Activated T-cell treated with anti-CD3 and anti-CD28 coated beads, Interleukin-2, amount 50 U/mL, for 4 hours (primary cell): Measurements from ENCODE around the gene PHF2. TPM values are rescaled to one million over a fixed set of nuclear protein-coding genes. Genes with fewer than 3 reads are reported as not detected.
"Not testable (repeated sequence)": the region's sequence is repeated elsewhere in the genome, so short reads cannot be mapped to it uniquely, and the experiment has no call there.

Experiments used
- ATAC-seq, 2 donors: fragments of 200-7000 bp; cut with Tn5 transposase; one replicate each; pipeline ENCODE4 v1.10.0; 2021
- DNase-seq: peaks from one replicate; pipeline ENCODE4 v3.0.0-alpha.2; 2020
- H3K27me3 Mint-ChIP-seq: one replicate; pipeline ENCODE4 v1.8.0; 2021; ENCODE audit warnings: low read depth, mixed read lengths
- H3K36me3 Mint-ChIP-seq: one replicate; pipeline ENCODE4 v1.8.0; 2022; ENCODE audit warnings: mixed read lengths; ENCODE audit not compliant: insufficient read depth
- H3K4me1 Mint-ChIP-seq: one replicate; pipeline ENCODE4 v1.8.0; 2021; ENCODE audit warnings: low read depth, mixed read lengths
- H3K4me3 Mint-ChIP-seq: one replicate; pipeline ENCODE4 v1.8.0; 2021; ENCODE audit warnings: mild to moderate bottlenecking, moderate library complexity, mixed read lengths
- H3K9me3 Mint-ChIP-seq: one replicate; pipeline ENCODE4 v1.8.0; 2021; ENCODE audit warnings: mixed read lengths
- total RNA-seq, 3 donors: library from RNA; stranded (reverse); gene quantifications; one replicate each; pipeline ENCODE4 v1.2.1, GENCODE V29; 2021

The PHF2 gene
- total RNA-seq, 3 donors from 2014 or later, result 19.2 to 20.8 (median 20.8) TPM

DNA sequence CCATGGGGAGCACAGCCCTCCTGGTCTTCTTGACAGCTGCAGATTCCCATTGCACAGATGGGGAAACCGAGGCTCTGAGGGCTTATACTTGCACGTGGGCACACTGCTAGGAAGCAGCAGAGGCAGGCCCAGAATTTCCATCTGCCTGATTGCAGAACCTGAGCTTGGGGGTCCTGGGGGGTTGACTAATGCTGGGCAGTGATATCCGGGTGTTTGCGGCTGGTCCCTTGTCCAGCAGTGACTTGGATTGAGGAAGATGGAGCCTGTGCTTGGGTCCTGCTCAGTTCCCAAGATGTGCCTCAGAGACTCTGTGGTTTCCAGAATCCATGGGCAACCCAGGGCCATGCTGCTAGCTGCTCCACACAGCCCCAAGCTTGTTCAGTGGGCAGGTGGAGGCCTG, 91.2 kb downstream of the PHF2 start:
- H3K4me1 Mint-ChIP-seq, result no peaks in the 10 kb centered on the region
- ATAC-seq, result no peak
- no peak overlapping the region for H3K4me3 Mint-ChIP-seq
- peaks cover 13% of the 10 kb centered on the region for H3K36me3 Mint-ChIP-seq
- no peaks in the 10 kb centered on the region for H3K27me3 Mint-ChIP-seq
- H3K9me3 Mint-ChIP-seq, result no peaks in the 10 kb centered on the region
- no peak for DNase-seq

DNA sequence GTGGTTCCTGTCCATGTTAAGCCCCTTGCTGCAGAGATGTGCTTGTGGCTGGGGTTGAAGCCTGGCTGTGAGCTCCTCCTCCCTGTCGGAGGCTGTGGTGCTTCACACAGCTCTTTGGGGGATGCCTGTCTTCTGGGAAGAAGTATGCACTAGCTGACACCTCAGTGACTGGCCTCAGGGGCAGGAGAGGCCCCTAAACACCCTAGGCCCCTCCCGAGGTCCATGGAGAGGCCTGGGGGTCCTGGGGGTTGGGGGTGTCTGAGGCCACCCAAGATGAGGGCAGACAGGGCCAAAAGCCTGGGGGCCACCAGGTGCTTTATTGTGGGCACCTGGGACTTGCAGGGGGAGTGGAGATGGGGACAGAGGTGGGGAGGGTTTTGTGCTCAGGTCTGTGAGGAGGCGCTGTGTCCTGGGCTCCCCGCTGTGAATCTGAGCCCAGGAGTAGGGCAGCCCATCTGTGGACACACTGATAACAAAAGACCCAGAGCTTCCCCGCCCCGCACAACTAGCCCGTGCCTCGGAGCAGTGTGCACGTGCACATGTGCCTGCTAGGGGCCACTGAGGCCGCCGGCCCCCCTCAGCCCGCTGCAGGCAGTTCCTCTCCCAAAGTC, 92.0 kb downstream of the PHF2 start:
- Mint-ChIP-seq H3K4me3 (no peak overlapping the region), H3K4me1 (no peaks in the 10 kb centered on the region), H3K36me3 (peaks cover 14% of the 10 kb centered on the region), H3K9me3 (no peaks in the 10 kb centered on the region), H3K27me3 (no peaks in the 10 kb centered on the region)
- ATAC-seq, result no peak
- DNase-seq, result peak; percentile 1

DNA sequence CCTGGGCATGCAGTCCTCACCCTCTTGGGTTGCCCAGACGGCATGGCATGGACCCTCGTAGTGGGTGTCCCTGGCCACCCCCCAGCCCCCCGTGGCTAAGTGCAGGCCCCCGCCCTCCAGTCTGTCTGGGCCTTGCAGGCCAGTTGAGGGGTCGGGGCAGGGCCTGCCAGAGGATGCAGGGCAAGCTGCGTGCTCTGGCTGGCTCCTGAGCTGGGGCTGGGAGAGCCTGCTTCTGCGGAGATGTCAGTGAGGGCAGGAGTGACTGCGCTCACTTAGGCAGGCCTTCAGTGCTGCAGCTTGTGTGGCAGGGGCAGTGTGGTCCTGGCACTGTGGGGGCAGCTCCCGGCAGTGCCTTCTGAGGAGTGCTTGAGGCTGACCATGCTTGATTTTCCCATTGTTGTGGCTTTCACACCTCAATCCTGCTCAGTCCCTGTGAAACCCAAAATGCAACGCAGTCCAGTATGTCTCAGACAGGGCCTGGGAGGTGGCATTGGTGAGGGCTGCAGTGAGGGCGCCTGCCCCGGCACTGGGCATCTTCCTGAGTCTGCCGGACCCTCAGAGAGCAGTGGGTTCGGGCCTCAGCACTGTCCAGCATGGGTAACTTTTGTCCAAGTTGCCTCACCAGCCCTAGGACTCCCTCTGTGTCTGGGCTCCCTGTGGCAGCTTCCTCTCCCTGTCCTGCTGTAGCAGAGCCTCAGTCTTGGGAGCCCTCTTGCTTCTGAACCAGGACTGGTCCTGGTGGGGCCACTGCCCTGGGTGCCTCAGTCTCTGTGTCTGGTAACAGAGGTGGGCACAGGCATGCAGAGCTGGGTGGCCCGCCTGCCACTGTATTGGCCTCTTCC, 93.0 kb downstream of the PHF2 start:
- Mint-ChIP-seq H3K27me3 (no peaks in the 10 kb centered on the region), H3K9me3 (no peaks in the 10 kb centered on the region), H3K36me3 (peaks cover 16% of the 10 kb centered on the region), H3K4me3 (no peak overlapping the region), H3K4me1 (no peaks in the 10 kb centered on the region)
- ATAC-seq (no peak), DNase-seq (peak; percentile 3)

DNA sequence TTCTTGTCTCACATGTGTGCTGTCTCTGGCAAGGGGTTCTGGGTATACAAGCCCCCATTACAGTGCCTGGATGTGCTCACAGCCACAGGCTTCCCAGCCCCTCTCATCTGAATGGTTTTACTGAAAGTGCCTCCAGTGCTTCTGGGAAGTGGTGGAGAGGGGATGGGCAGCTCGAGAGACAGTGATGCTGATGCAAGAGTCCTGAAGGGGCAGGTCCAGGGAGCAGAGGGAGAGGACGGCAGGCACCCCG, 93.5 kb downstream of the PHF2 start:
- Mint-ChIP-seq H3K9me3 (no peaks in the 10 kb centered on the region), H3K36me3 (peaks cover 15% of the 10 kb centered on the region), H3K27me3 (no peaks in the 10 kb centered on the region), H3K4me3 (no peak overlapping the region), H3K4me1 (no peaks in the 10 kb centered on the region)
- DNase-seq (no peak), ATAC-seq (no peak)

DNA sequence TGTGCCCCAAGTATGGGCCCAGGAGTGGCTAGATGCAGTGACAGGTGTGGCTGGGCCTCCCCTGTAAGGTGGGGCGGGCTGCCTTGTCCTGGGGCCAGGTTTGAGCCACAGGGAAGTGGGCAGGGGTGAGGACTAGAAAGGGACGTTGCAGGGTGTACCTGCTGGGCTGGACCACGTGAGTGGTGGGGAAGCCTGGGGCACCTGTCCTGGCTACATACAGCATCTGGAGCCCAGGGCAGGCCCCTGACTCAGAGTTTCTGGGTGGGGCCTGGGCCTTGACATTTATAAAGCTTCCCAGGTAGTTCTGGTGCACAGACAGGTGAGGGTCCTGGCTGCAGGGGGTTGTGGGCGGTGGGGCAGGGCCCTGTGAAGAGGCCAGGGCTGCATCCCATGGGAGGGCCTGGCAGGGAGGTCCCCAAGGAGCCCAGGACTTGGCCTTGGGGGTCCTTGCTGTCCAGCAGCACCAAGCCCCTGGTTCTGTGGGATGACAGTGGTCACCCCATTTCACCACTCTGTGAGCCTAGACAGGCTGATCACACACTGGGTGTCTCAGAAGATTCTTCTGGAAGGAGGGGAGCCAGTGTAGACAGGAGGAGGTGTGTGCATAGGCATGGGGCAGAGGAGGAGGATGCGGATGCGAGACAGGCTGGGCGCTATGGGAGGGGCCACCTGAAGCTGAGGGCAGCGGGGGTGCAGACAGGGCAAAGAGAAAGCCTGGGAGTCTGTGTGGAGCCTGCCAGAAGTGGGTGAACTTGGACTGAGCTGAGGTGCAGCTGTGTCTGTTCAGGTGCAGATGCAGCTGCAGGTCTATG, 94.0 kb downstream of the PHF2 start:
- Mint-ChIP-seq H3K4me3 (no peak overlapping the region), H3K27me3 (no peaks in the 10 kb centered on the region), H3K4me1 (no peaks in the 10 kb centered on the region), H3K36me3 (peaks cover 14% of the 10 kb centered on the region), H3K9me3 (no peaks in the 10 kb centered on the region)
- peak; percentile 2 for DNase-seq
- ATAC-seq, result peak in 1 of 2 donors; percentile 10

DNA sequence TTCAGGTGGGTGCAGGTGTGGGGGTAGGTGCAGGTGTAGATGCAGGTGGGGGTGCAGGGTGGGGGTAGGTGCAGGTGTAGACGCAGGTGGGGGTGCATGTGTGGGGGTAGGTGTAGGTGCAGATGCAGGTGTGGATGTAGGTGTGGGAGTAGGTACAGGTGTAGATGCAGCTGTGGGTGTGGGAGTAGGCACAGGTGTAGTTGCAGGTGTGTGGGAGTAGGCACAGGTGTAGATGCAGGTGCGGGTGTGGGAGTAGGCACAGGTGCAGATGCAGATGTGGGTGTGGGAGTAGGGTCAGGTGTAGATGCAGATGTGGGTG, 94.6 kb downstream of the PHF2 start:
- Mint-ChIP-seq H3K4me3 (no peak overlapping the region), H3K9me3 (no peaks in the 10 kb centered on the region), H3K27me3 (no peaks in the 10 kb centered on the region), H3K4me1 (no peaks in the 10 kb centered on the region), H3K36me3 (peaks cover 14% of the 10 kb centered on the region)
- DNase-seq, result no peak
- no peak for ATAC-seq

DNA sequence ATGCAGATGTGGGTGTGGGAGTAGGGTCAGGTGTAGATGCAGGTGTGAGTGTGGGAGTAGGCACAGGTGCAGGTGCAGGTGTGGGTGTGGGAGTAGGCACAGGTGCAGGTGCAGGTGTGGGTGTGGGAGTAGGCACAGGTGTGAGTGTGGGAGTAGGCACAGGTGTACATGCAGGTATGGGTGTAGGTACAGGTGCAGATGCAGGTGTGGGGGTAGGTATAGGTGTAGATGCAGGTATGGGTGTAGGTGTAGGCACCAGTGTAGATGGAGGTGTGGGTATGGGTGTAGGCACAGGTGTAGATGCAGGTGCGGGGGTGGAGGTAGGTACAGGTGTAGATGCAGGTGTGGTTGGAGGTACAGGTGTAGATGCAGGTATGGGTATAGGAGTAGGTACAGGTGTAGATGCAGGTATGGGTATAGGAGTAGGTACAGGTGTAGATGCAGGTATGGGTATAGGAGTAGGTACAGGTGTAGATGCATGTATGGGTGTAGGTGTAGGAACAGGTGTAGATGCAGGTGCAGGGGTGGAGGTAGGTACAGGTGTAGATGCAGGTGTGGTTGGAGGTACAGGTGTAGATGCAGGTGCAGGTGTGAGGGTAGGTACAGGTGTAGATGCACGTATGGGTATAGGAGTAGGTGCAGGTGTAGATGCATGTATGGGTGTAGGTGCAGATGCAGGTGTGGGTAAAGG, 96.1 kb downstream of the PHF2 start:
- not testable (repeated sequence) for ATAC-seq, DNase-seq
- H3K36me3 Mint-ChIP-seq, result peaks cover 16% of the 10 kb centered on the region

DNA sequence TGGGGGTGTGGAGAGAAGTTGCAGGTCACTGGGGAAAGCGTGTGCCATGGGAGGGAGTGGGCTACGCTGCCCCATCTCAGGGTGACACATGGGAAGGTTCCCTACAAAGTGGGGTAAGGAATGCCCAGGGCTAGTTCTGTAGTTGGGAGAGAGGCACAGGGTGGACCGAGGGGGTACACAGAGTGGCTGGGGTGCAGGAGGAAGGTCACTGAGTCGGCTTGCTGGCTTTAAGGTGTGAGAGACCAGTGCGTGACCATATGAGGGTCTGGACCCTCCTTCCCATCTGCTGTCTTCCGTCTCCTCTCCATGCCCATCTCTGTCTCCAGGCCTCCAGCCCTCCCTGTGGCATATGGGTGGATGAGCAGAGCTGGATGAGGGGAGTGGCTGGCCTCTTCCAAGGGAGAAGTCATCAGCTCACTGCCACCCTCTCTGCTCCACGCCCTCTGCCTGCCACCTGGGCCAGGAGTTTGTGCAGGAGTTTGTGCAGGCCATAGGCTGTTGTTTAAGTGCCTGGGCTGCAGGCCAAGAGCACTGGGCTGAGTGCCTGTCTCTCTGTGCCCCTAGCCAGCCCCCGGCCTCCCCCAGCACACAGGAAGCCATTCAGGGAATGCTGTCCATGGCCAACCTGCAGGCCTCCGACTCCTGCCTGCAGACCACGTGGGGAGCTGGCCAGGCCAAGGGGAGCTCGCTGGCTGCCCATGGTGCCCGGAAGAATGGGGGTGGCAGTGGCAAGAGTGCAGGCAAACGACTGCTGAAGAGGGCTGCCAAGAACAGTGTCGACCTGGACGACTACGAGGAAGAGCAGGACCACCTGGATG, 96.8 kb downstream of the PHF2 start:
- ATAC-seq (no peak), DNase-seq (peak; percentile 3)
- Mint-ChIP-seq H3K4me3 (no peak overlapping the region), H3K36me3 (peaks cover 20% of the 10 kb centered on the region), H3K4me1 (no peaks in the 10 kb centered on the region), H3K9me3 (no peaks in the 10 kb centered on the region), H3K27me3 (no peaks in the 10 kb centered on the region)

More for the DNA sequence above, 96.1 kb downstream of the PHF2 start:
- H3K9me3 Mint-ChIP-seq, H3K4me1 Mint-ChIP-seq, H3K4me3 Mint-ChIP-seq, H3K27me3 Mint-ChIP-seq: not testable (repeated sequence)

DNA sequence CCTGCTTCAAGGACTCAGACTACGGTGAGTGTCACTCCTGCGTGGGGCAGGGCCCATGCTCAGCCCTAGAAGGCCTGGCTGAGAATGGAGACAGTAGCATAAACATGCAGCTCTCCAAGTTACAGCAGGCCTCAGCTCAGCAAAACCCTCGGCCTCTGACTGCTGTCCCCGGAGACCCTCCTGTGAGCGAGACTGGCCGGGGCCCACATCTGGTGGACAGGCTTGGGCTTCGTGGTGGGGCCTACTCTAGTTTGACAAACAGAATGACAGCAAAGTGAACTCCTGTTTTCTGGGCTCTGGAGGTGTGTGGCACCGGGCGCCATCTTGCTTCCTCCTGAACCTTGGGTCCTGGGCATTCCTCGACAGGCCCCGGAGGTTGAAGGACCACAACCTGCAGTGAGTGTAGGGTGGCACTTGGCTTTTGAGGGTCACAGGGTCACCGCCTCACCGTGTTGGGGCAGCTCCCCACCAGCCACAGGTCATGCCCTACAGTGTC, 97.5 kb downstream of the PHF2 start:
- H3K9me3 Mint-ChIP-seq, result no peaks in the 10 kb centered on the region
- no peaks in the 10 kb centered on the region for H3K27me3 Mint-ChIP-seq
- H3K4me3 Mint-ChIP-seq, result no peak overlapping the region
- DNase-seq (peak; percentile 3), ATAC-seq (no peak)
- H3K36me3 Mint-ChIP-seq, result peaks cover 20% of the 10 kb centered on the region
- no peaks in the 10 kb centered on the region for H3K4me1 Mint-ChIP-seq

DNA sequence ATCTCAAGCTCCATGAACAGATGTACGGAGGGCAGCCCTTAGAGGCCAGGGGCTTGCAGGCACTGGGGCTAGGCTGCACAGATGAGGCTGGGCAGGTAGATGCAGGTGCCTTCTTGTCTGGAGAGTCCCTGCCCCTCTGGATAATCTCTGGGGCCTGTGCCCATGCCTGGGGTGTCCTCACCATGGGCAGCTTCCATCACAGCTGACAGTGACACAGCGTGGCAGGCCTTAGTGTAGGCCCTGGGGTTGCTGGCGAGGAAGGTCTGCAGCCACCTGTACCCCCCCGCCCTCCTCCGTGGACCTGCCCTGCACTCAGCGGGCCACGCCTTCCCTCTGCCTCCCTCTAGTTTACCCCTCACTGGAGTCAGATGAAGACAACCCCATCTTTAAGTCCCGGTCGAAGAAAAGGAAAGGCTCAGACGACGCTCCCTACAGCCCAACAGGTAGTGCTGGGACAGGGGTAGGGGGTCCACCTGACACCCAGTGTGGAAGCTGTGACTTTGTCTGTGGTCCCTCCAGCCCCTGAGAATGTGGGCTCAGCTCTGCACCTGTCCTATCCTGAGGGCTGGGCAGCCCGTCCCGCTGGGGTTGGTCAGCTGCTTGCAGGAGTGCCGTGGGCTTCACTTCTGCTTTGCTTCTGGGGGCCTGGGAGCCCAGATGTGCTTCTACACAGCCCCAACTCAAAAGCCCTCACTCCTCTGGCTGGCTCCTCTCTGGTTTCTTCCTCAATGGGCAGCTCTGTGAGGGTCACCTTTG, 98.4 kb downstream of the PHF2 start:
- DNase-seq (peak; percentile 3), ATAC-seq (no peak)
- no peaks in the 10 kb centered on the region for H3K4me1 Mint-ChIP-seq
- no peaks in the 10 kb centered on the region for H3K27me3 Mint-ChIP-seq
- no peaks in the 10 kb centered on the region for H3K9me3 Mint-ChIP-seq
- no peak overlapping the region for H3K4me3 Mint-ChIP-seq
- peaks cover 18% of the 10 kb centered on the region for H3K36me3 Mint-ChIP-seq

DNA sequence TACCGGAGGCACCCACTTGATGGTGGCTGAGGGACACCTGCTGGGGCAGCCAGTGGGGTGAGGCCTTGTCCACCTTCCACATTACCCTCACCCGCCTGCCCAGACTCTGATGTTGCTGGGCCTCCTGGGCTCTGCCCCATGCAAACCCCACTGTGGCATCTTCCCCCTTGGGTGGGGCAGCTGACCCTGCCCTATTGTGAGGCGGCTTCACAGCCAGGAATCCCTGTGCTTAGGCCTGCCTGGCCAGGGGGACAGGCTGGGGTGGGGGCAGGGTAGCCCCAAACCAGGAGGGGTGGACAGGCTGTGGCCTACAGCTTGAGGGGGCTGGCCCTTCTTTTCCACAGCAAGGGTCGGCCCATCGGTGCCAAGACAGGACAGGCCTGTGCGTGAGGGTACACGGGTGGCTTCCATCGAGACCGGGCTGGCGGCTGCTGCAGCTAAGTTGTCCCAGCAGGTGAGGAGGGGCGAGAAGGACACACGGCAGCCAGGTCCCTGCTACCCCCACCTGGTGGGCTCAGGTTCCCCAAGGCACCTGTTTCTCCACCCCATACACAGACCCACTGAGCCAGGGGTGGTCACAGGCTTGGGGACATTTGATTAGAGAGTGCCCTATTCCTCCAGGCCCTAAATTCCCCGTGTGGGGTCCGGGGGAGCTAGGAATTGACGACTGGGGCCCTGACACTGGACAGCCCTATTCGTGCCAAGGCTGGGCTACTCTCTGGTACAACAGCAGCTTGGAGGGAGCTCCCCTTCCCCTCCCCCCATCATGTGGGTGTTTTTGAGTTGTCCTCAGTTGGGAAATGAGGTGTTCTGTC, 99.2 kb downstream of the PHF2 start:
- Mint-ChIP-seq H3K36me3 (peaks cover 15% of the 10 kb centered on the region), H3K27me3 (no peaks in the 10 kb centered on the region), H3K9me3 (no peaks in the 10 kb centered on the region), H3K4me3 (no peak overlapping the region), H3K4me1 (no peaks in the 10 kb centered on the region)
- ATAC-seq, result no peak
- DNase-seq, result peak; percentile 3

DNA sequence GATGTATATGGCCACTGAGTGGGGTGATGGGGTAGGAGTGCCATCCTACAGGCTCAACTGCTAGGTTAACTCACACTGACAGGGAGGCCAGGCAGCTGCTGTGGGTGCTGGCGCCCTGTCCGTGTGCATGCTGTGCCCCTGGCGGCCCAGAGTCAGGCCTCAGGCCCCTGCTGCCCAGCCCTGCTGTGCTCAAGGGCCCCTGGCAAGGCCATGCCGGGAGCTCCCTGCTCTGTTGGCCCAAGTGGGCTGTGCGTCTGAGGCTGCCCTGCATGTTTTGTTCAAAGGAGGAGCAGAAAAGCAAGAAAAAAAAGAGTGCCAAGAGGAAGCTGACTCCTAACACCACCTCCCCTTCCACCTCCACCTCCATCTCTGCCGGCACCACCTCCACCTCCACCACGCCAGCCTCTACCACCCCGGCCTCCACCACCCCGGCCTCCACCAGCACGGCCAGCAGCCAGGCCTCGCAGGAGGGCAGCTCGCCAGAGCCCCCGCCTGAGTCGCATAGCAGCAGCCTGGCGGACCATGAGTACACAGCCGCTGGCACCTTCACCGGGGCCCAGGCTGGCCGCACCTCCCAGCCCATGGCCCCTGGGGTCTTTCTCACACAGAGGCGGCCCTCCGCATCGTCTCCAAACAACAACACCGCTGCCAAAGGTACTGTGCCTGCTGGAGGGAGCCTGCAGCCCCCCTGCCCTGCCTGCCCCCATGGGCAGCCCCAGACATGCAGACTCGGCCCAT, 100.1 kb downstream of the PHF2 start:
- ATAC-seq (no peak), DNase-seq (peak; percentile 1)
- no peaks in the 10 kb centered on the region for H3K9me3 Mint-ChIP-seq
- no peak overlapping the region for H3K4me3 Mint-ChIP-seq
- peaks cover 13% of the 10 kb centered on the region for H3K36me3 Mint-ChIP-seq
- H3K27me3 Mint-ChIP-seq, result no peaks in the 10 kb centered on the region
- no peaks in the 10 kb centered on the region for H3K4me1 Mint-ChIP-seq
